ENCODE data around the gene GRB14.

Gene GRB14

DNA sequence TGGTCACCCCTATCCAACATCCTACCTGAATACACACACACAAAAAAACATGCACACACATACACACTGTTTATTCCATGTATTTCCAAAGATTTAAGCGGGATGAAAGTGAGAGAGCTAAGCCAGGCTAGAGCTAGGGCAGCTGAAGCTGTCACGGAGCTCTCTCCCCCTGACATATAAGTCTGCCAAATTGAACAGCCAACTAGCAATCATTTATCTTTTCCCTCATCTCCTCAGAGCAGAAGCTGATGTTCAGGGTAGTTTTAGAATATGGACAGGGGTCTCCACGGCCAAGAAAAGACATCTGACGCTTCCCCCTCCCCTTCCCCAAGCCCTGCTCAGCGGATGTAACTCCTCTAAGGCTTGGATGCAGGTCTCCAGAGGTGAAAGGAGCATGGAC lies 171.6 kb downstream of the GRB14 start:
- H3K9ac ChIP-seq (ENCODE audit: low read length), result no peak overlapping the region

DNA sequence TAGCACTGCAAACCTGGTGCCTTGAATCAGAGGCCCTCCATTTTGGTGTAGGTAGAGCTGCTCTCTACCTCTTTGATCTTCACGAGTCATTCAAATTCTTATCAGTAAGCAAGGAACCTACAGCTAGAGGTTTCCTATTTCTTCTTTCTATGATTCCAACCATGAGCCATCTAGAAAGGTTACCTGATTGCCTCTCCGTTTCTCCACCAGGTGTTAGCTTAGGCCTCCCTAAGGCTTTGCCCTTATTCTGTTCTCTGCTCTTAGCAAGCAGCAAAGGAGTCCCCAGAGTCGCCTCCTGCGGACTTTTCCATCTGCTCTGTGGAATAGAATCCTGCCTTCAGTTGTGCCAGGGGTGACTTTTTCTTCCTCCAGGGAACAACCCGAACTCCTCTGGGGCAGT lies 173.6 kb downstream of the GRB14 start:
- no peak overlapping the region for H3K4me3 ChIP-seq (ENCODE audit: low read length)
- H3K9ac ChIP-seq (ENCODE audit: low read length), result no peak overlapping the region
- H3K27me3 ChIP-seq (replicated peaks; ENCODE audit: control insufficient read depth, insufficient read depth, low read length), result no peaks in the 10 kb centered on the region
- no peak for DNase-seq (ENCODE audit: low read depth)
- H3K9me3 ChIP-seq (ENCODE audit: control insufficient read depth, low read length), result no peaks in the 10 kb centered on the region
- no peaks in the 10 kb centered on the region for H3K4me1 ChIP-seq (ENCODE audit: control insufficient read depth, insufficient read depth, low read length)
- no peaks in the 10 kb centered on the region for H3K36me3 ChIP-seq (ENCODE audit: control insufficient read depth, insufficient read depth, low read length, severe bottlenecking)

More for the DNA sequence above, 171.6 kb downstream of the GRB14 start:
- H3K4me3 ChIP-seq (ENCODE audit: low read length), result no peak overlapping the region
- no peaks in the 10 kb centered on the region for H3K9me3 ChIP-seq (ENCODE audit: control insufficient read depth, low read length)
- H3K27me3 ChIP-seq (replicated peaks; ENCODE audit: control insufficient read depth, insufficient read depth, low read length), result no peaks in the 10 kb centered on the region
- DNase-seq (ENCODE audit: low read depth), result no peak
- no peaks in the 10 kb centered on the region for H3K36me3 ChIP-seq (ENCODE audit: control insufficient read depth, insufficient read depth, low read length, severe bottlenecking)
- peaks cover 3% of the 10 kb centered on the region for H3K4me1 ChIP-seq (ENCODE audit: control insufficient read depth, insufficient read depth, low read length)
